Esophagus muscularis mucosa (tissue), 4 donors: ENCODE results near the gene CCZ1B.
"Not testable (repeated sequence)": the region's sequence is repeated elsewhere in the genome, so short reads cannot be mapped to it uniquely, and the experiment has no call there.

Source experiments
- CTCF ChIP-seq, 3 experiments: fragments of 200-600 bp in 2 of 3; fragments of 450-650 bp in 1 of 3; sonication (generic) in 2 of 3; IDR thresholded peaks; one replicate each; pipeline ENCODE4 v1.5.1; 2017 to 2019; ENCODE audit warnings: antibody characterized with exemption in 3 of 3, mild to moderate bottlenecking in 2 of 3, moderate library complexity in 1 of 3
- EP300 ChIP-seq: sonication (generic); formaldehyde crosslinking; IDR thresholded peaks from one replicate; pipeline ENCODE4 v1.6.1; 2017; ENCODE audit warnings: antibody characterized with exemption
- POLR2A ChIP-seq: fragments of 450-650 bp; IDR thresholded peaks from one replicate; pipeline ENCODE4 v1.6.1; 2017; ENCODE audit warnings: antibody characterized with exemption, moderate library complexity, mild to moderate bottlenecking, low read depth
- POLR2AphosphoS5 ChIP-seq, 2 donors: sonication (generic); formaldehyde crosslinking; IDR thresholded peaks; one replicate each; pipeline ENCODE4 v1.6.1; 2017; ENCODE audit warnings: antibody characterized with exemption in 2 of 2

GRCh38 chr7:6875022-6875421 lies 48.9 kb upstream of the CCZ1B start:
- TF ChIP-seq CTCF (IDR thresholded peaks at IDR 0.05); POLR2AphosphoS5 (IDR thresholded peaks at IDR 0.05); EP300; POLR2A: not testable (repeated sequence)
